ENCODE data around the gene BMPR1B. TPM values are rescaled to one million over a fixed set of nuclear protein-coding genes. Genes with fewer than 3 reads are reported as not detected.
"Not testable (repeated sequence)": the region's sequence is repeated elsewhere in the genome, so short reads cannot be mapped to it uniquely, and the experiment has no call there.

The BMPR1B gene
- total RNA-seq, 2 experiments from 2014 or later, result not detected

DNA sequence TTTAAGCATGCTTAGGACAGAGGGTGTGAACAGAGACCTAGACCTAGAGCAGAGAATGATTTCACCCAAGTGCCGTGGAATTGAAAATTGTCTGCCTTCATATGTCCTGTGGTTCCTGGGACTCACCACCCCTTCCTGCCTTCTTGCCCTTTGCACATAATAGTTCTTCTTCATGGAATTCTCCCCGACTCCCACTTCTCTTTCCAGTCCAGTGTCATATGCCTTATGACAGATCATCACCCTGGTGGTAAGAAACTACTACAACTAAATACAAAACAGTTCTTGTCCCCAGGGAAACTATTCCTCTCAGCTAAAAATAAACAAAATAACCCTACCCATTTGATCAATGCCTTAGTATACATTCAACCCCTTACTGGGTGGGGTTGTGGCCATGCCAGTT is 43.3 kb downstream of the BMPR1B start:
- Mint-ChIP-seq H3K27ac (no peak overlapping the region), H3K9me3 (no peaks in the 10 kb centered on the region), H3K4me1 (no peaks in the 10 kb centered on the region), H3K36me3 (no peaks in the 10 kb centered on the region), H3K27me3 (no peaks in the 10 kb centered on the region), H3K4me3 (no peak overlapping the region)
- no peak for DNase-seq

GRCh38 chr4:94802091-94802490 is 44.3 kb downstream of the BMPR1B start:
- DNase-seq, result no peak
- Mint-ChIP-seq H3K36me3 (no peaks in the 10 kb centered on the region), H3K4me3 (no peak overlapping the region), H3K4me1 (no peaks in the 10 kb centered on the region), H3K9me3 (no peaks in the 10 kb centered on the region), H3K27ac (no peak overlapping the region), H3K27me3 (no peaks in the 10 kb centered on the region)

DNA sequence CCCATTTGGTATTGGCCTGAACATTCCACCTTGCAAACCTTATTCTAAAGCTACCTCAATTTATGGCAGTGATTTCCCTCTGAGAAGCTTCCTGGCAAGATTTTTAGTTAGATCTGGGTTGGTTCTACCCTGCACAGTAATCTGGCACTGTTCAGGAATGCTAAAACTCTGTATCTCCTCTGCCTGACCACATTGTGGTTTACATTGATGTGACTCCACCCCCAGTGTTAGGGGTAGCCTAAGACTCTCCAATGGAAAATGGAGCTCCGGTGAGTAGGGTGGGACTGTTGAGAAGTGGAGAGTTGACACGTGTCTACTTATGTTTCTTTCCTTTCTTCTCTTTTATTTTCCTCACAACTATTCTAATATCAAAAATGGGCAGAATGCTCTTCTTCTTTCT is 45.4 kb downstream of the BMPR1B start:
- H3K9me3 Mint-ChIP-seq, result no peaks in the 10 kb centered on the region

DNA sequence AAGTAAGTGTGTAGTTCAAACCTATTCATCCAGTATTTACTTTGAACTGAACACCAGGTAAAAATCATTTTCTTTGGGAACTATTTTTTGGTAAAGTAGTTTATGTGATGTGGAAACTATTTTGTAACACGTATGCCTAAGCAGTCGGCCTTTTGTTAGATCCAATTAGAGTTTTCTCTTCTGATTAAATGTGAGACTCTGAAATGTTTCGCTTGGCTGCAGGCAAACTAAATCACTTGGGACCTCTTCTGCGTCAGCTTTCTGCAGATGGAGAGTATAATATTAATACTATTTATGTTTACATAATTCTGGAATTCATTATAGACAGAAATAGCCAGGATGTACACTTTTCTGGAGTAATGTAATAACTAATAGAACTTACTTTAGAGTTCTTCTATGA is 46.9 kb downstream of the BMPR1B start:
- no peaks in the 10 kb centered on the region for H3K9me3 Mint-ChIP-seq
- no peak for DNase-seq
- H3K27me3 Mint-ChIP-seq, result no peaks in the 10 kb centered on the region
- H3K4me3 Mint-ChIP-seq, result no peak overlapping the region
- no peaks in the 10 kb centered on the region for H3K36me3 Mint-ChIP-seq
- H3K4me1 Mint-ChIP-seq, result no peaks in the 10 kb centered on the region
- H3K27ac Mint-ChIP-seq, result no peak overlapping the region

More for the DNA sequence above, 45.4 kb downstream of the BMPR1B start:
- H3K4me1 Mint-ChIP-seq, result no peaks in the 10 kb centered on the region
- no peaks in the 10 kb centered on the region for H3K36me3 Mint-ChIP-seq
- no peak overlapping the region for H3K4me3 Mint-ChIP-seq
- no peak overlapping the region for H3K27ac Mint-ChIP-seq
- no peaks in the 10 kb centered on the region for H3K27me3 Mint-ChIP-seq
- DNase-seq, result no peak

GRCh38 chr4:94806376-94806775 is 48.6 kb downstream of the BMPR1B start:
- no peaks in the 10 kb centered on the region for H3K36me3 Mint-ChIP-seq
- H3K4me3 Mint-ChIP-seq, result no peak overlapping the region
- no peaks in the 10 kb centered on the region for H3K4me1 Mint-ChIP-seq
- no peaks in the 10 kb centered on the region for H3K27me3 Mint-ChIP-seq
- no peaks in the 10 kb centered on the region for H3K9me3 Mint-ChIP-seq
- no peak overlapping the region for H3K27ac Mint-ChIP-seq
- DNase-seq, result no peak

GRCh38 chr4:94811643-94812042 is 53.9 kb downstream of the BMPR1B start:
- Mint-ChIP-seq H3K27me3 (no peaks in the 10 kb centered on the region), H3K4me3 (no peak overlapping the region), H3K9me3 (no peaks in the 10 kb centered on the region), H3K36me3 (no peaks in the 10 kb centered on the region), H3K4me1 (no peaks in the 10 kb centered on the region), H3K27ac (no peak overlapping the region)
- no peak for DNase-seq

GRCh38 chr4:94813221-94813620 is 55.5 kb downstream of the BMPR1B start:
- DNase-seq, result no peak
- Mint-ChIP-seq H3K36me3 (no peaks in the 10 kb centered on the region), H3K27ac (no peak overlapping the region), H3K4me1 (no peaks in the 10 kb centered on the region), H3K4me3 (no peak overlapping the region), H3K9me3 (no peaks in the 10 kb centered on the region), H3K27me3 (no peaks in the 10 kb centered on the region)

DNA sequence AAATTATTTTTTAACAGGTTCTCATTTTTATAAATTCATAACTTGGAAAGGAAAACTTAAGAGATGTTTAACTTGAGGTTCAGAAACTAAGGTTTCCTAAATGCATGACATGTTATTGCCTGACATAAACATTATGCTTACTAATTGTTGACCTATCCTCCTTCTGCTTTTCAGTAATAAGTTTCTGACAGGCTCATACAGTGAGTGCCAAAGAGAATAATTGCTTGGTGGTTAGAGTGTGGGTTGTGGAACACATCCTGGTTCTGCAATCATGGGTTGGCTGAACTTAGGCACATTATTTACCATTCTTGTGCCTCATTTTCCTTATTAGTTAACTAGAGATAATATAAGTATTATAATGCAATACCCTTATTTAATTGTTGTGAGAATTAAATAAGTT is 56.5 kb downstream of the BMPR1B start:
- H3K4me3 Mint-ChIP-seq, result no peak overlapping the region
- no peaks in the 10 kb centered on the region for H3K36me3 Mint-ChIP-seq

GRCh38 chr4:94819371-94820168 is 61.8 kb downstream of the BMPR1B start:
- no peaks in the 10 kb centered on the region for H3K36me3 Mint-ChIP-seq
- no peaks in the 10 kb centered on the region for H3K4me1 Mint-ChIP-seq
- H3K4me3 Mint-ChIP-seq, result no peak overlapping the region
- no peak for DNase-seq
- no peak overlapping the region for H3K27ac Mint-ChIP-seq
- H3K27me3 Mint-ChIP-seq, result peaks cover 3% of the 10 kb centered on the region
- no peaks in the 10 kb centered on the region for H3K9me3 Mint-ChIP-seq

More for the DNA sequence above, 56.5 kb downstream of the BMPR1B start:
- H3K27me3 Mint-ChIP-seq, result no peaks in the 10 kb centered on the region
- H3K27ac Mint-ChIP-seq, result no peak overlapping the region
- no peak for DNase-seq
- no peaks in the 10 kb centered on the region for H3K9me3 Mint-ChIP-seq
- H3K4me1 Mint-ChIP-seq, result no peaks in the 10 kb centered on the region

- peaks cover 2% of the 10 kb centered on the region for H3K4me1 Mint-ChIP-seq
- DNase-seq, result no peak
- no peaks in the 10 kb centered on the region for H3K9me3 Mint-ChIP-seq
- no peaks in the 10 kb centered on the region for H3K36me3 Mint-ChIP-seq
- H3K27me3 Mint-ChIP-seq, result peaks cover 4% of the 10 kb centered on the region
- H3K4me3 Mint-ChIP-seq, result no peak overlapping the region
- H3K27ac Mint-ChIP-seq, result no peak overlapping the region
Observed at GRCh38 chr4:94826206-94826605, 68.5 kb downstream of the BMPR1B start.

DNA sequence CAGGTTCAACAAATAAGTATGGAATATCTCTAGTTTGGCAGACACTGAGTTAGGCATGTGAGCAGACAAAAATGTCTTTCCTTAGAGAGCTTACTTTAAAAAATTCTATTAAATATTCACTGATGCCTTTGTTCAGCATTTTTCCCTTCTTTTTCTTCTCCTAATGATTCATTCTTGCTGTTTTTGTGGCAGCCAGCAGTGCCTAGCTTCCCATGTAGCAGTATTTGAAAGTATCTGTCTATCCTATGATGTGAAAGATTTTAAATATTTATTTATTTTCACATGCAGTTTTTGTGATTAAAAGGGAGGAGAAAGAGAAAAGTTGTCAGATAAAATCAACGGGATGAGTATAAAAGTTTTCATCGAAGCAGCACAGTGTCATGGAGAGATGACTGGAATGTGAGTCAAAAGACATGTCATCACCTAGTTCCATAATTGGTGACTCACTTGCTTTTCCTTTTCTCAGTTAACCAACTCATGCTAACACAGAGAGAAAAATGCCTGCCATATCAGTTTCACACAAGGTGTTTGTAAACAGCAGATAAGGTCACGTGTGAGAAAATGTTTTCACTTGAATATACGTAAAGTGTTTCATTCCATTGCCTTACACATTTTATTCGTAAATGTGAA is 69.8 kb downstream of the BMPR1B start:
- no peaks in the 10 kb centered on the region for H3K36me3 Mint-ChIP-seq
- peaks cover 4% of the 10 kb centered on the region for H3K27me3 Mint-ChIP-seq
- no peak overlapping the region for H3K27ac Mint-ChIP-seq
- H3K4me1 Mint-ChIP-seq, result peaks cover 2% of the 10 kb centered on the region
- H3K9me3 Mint-ChIP-seq, result no peaks in the 10 kb centered on the region
- DNase-seq, result no peak
- H3K4me3 Mint-ChIP-seq, result no peak overlapping the region

- Mint-ChIP-seq H3K27ac (no peak overlapping the region), H3K4me1 (peaks cover 2% of the 10 kb centered on the region), H3K36me3 (no peaks in the 10 kb centered on the region), H3K27me3 (peaks cover 4% of the 10 kb centered on the region), H3K9me3 (no peaks in the 10 kb centered on the region), H3K4me3 (no peak overlapping the region)
- DNase-seq, result no peak
Observed at GRCh38 chr4:94828882-94829281, 71.1 kb downstream of the BMPR1B start.

DNA sequence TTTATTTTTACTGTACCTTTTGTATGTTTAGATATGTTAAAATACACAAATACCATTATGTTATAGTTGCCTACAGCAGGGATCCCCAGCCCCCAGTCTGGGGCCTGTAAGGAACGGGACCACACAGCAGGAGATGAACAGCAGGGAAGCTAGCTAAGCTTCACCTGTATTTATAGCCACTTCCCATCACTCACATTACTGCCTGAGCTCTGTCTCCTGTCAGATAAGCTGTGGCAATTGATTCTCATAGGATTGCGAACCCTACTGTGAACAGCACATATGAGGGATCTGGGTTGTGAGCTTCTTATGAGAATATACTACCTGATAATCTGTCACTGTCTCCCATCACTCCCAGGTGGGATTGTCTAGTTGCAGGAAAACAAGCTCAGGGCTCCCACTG is 73.9 kb downstream of the BMPR1B start:
- H3K4me1 Mint-ChIP-seq, result no peaks in the 10 kb centered on the region
- no peak for DNase-seq
- no peak overlapping the region for H3K4me3 Mint-ChIP-seq
- no peaks in the 10 kb centered on the region for H3K36me3 Mint-ChIP-seq
- H3K9me3 Mint-ChIP-seq, result no peaks in the 10 kb centered on the region
- no peaks in the 10 kb centered on the region for H3K27me3 Mint-ChIP-seq
- no peak overlapping the region for H3K27ac Mint-ChIP-seq

DNA sequence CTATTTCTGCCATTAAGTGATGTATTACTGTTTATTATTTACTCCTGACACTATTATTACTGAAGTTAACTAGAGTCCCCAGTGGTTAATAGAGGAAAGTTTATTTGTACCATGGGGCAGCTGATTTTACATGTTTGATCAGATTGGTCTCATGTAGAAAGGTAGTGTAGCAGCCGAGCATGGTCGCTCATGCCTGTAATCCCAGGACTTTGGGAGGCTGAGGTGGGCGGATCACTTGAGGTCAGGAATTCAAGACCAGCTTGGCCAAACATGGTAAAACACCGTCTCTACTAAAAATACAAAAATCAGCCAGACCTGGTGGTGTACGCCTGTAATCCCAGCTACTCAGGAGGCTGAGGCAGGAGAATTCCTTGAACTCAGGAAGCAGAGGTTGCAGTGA is 74.6 kb downstream of the BMPR1B start:
- H3K27me3 Mint-ChIP-seq, DNase-seq, H3K36me3 Mint-ChIP-seq, H3K4me1 Mint-ChIP-seq, H3K4me3 Mint-ChIP-seq, H3K27ac Mint-ChIP-seq, H3K9me3 Mint-ChIP-seq: not testable (repeated sequence)

GRCh38 chr4:94833394-94833793 is 75.6 kb downstream of the BMPR1B start:
- no peak overlapping the region for H3K27ac Mint-ChIP-seq
- no peaks in the 10 kb centered on the region for H3K4me1 Mint-ChIP-seq
- H3K27me3 Mint-ChIP-seq, result no peaks in the 10 kb centered on the region
- DNase-seq, result no peak
- H3K4me3 Mint-ChIP-seq, result no peak overlapping the region
- no peaks in the 10 kb centered on the region for H3K9me3 Mint-ChIP-seq
- H3K36me3 Mint-ChIP-seq, result no peaks in the 10 kb centered on the region

DNA sequence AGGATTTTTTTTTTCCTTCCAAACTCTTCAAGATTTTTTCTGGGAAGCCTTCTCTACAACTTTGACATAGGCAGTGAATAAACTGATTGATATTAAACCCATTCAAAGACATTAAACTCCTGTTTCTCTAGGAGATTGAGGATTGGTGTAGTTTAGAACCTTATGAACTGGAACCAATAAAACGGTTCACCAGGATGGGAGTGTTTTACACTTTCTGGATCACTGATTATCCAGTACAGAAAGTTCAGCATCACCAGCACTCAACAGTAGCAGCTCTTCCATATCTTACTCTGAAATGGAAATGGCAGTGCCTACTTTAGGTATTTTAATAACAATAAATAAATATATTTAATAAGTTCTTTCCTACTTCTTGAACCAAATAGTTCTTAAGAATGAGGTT is 76.7 kb downstream of the BMPR1B start:
- Mint-ChIP-seq H3K27me3 (no peaks in the 10 kb centered on the region), H3K9me3 (no peaks in the 10 kb centered on the region), H3K27ac (no peak overlapping the region), H3K4me3 (no peak overlapping the region), H3K36me3 (no peaks in the 10 kb centered on the region), H3K4me1 (no peaks in the 10 kb centered on the region)
- DNase-seq, result no peak
